Endothelial cell of umbilical vein (primary cell): ENCODE data around the gene TCF21. TPM values are rescaled to one million over a fixed set of nuclear protein-coding genes. Genes with fewer than 3 reads are reported as not detected.

ENCODE experiments used
- BruUV-seq: library from RNA; stranded (reverse); fragments of 400-500 nt; replicated peaks from 2 replicates; lab custom pipeline; 2021; lab: Mats Ljungman, UMichigan
- CTCF ChIA-PET: fragments of 300-600, 350-600 bp; sonication (Branson Sonifier 250); formaldehyde crosslinking; loops from one replicate; lab custom pipeline; 2021; ENCODE audit warnings: antibody characterized with exemption, inconsistent platforms; lab: Charles Lee
- POLR2A ChIA-PET: fragments of 300-600, 350-600 bp; sonication (Branson Sonifier 250); formaldehyde crosslinking; loops from one replicate; lab custom pipeline; 2021; ENCODE audit warnings: antibody characterized with exemption, inconsistent platforms; lab: Charles Lee
- DNase-seq: peaks from one replicate; pipeline ENCODE4 v3.0.0-alpha.2; 2011; ENCODE audit warnings: low read depth, low spot score
- FAIRE-seq: peaks from 2 replicates; lab custom pipeline; 2011; peaks lifted over from hg19 to GRCh38; lab: Jason Lieb, UNC
- H2AFZ ChIP-seq: 2 replicates; pipeline ENCODE4 v1.6.0; 2012; ENCODE audit warnings: low read depth, low read length, control low read depth, inconsistent platforms
- H3K27ac ChIP-seq: 2 replicates; pipeline ENCODE4 v1.5.1; 2011; ENCODE audit warnings: low read depth, mild to moderate bottlenecking, control low read depth, low read length, moderate library complexity; ENCODE audit not compliant: insufficient read depth
- H3K27me3 ChIP-seq, 2 experiments: 2 replicates each; pipeline versions ENCODE4 v1.6.0 to v1.6.1; 2011; ENCODE audit warnings: low read length in 2 of 2, mixed read lengths in 1 of 2; ENCODE audit not compliant: control insufficient read depth in 2 of 2, insufficient read depth in 2 of 2
- H3K36me3 ChIP-seq, 2 experiments: 2 replicates in 1 of 2; 3 replicates in 1 of 2; pipeline ENCODE4 v1.5.1; 2011; ENCODE audit warnings: low read length in 2 of 2, mild to moderate bottlenecking in 1 of 2, moderate library complexity in 1 of 2; ENCODE audit not compliant: control insufficient read depth in 2 of 2, insufficient read depth in 2 of 2; ENCODE audit errors: extremely low read depth in 1 of 2
- H3K4me1 ChIP-seq: 3 replicates; pipeline ENCODE4 v1.5.1; 2011; ENCODE audit warnings: mild to moderate bottlenecking, low read length; ENCODE audit not compliant: control insufficient read depth, insufficient read depth; ENCODE audit errors: extremely low read depth
- H3K4me2 ChIP-seq: 2 replicates; pipeline ENCODE4 v1.6.1; 2011; ENCODE audit warnings: low read length, control low read depth, mixed read lengths; ENCODE audit not compliant: insufficient read depth
- H3K4me3 ChIP-seq, 3 experiments: fragments of 200-600 bp in 1 of 3; sonication (generic), shearing (Covaris generic) in 1 of 3; replicated peaks in 1 of 3; 2 replicates each; pipeline ENCODE4 v1.5.1; 2011 to 2016; ENCODE audit warnings: control low read depth in 3 of 3, low read length in 3 of 3, mild to moderate bottlenecking in 2 of 3, inconsistent platforms in 1 of 3, low read depth in 1 of 3, moderate library complexity in 1 of 3; ENCODE audit not compliant: insufficient read depth in 1 of 3
- H3K79me2 ChIP-seq: 2 replicates; pipeline ENCODE4 v1.6.0; 2012; ENCODE audit warnings: low read length, inconsistent platforms; ENCODE audit not compliant: control insufficient read depth, insufficient read depth
- H3K9ac ChIP-seq: replicated peaks from 2 replicates; pipeline ENCODE3; 2011; ENCODE audit warnings: low read length, control low read depth; ENCODE audit not compliant: insufficient read depth; ENCODE audit errors: extremely low read depth
- H3K9me1 ChIP-seq: replicated peaks from 3 replicates; pipeline ENCODE4 v1.6.0; 2011; ENCODE audit warnings: mild to moderate bottlenecking, low read length; ENCODE audit not compliant: control insufficient read depth, insufficient read depth; ENCODE audit errors: extremely low read depth
- H3K9me3 ChIP-seq: replicated peaks from 2 replicates; pipeline ENCODE4 v1.5.1; 2012; ENCODE audit warnings: low read length, inconsistent platforms; ENCODE audit not compliant: control insufficient read depth, insufficient read depth
- H4K20me1 ChIP-seq: replicated peaks from 2 replicates; pipeline ENCODE3; 2011; ENCODE audit warnings: mild to moderate bottlenecking, low read length; ENCODE audit not compliant: control insufficient read depth, insufficient read depth; ENCODE audit errors: extremely low read depth
- CTCF ChIP-seq, 2 donors: IDR thresholded peaks; 1 replicate in 1 of 2; 2 replicates in 1 of 2; pipeline ENCODE4 v1.5.1; 2011; ENCODE audit warnings: low read length in 2 of 2, mild to moderate bottlenecking in 2 of 2, moderate library complexity in 2 of 2, control low read depth in 1 of 2, inconsistent platforms in 1 of 2, low read depth in 1 of 2; ENCODE audit not compliant: insufficient read depth in 1 of 2; ENCODE audit errors: extremely low read depth in 1 of 2
- EZH2 ChIP-seq: IDR thresholded peaks from 2 replicates; pipeline ENCODE4 v1.6.1; 2012; ENCODE audit warnings: borderline replicate concordance, low read depth, mild to moderate bottlenecking, moderate library complexity, low read length, inconsistent platforms; ENCODE audit not compliant: severe bottlenecking
- FOS ChIP-seq: IDR thresholded peaks from 2 replicates; pipeline ENCODE4 v1.6.1; 2011; ENCODE audit warnings: mild to moderate bottlenecking, low read length, moderate library complexity, borderline replicate concordance; ENCODE audit not compliant: insufficient read depth
- GATA2 ChIP-seq: IDR thresholded peaks from 2 replicates; pipeline ENCODE4 v1.7.0; 2011; ENCODE audit warnings: low read depth, mild to moderate bottlenecking, moderate library complexity, mixed read lengths, low read length; ENCODE audit not compliant: insufficient read length, insufficient read depth
- JUN ChIP-seq: IDR thresholded peaks from 2 replicates; pipeline ENCODE4 v1.6.1; 2011; ENCODE audit warnings: borderline replicate concordance, low read depth; ENCODE audit not compliant: insufficient read length, insufficient read depth
- MAX ChIP-seq: IDR thresholded peaks from 2 replicates; pipeline ENCODE4 v1.6.1; 2011; ENCODE audit not compliant: insufficient read depth, insufficient read length
- MYC ChIP-seq: IDR thresholded peaks from one replicate; pipeline ENCODE4 v1.6.1; 2011; ENCODE audit warnings: mild to moderate bottlenecking, low read depth, low read length
- POLR2A ChIP-seq: IDR thresholded peaks from 2 replicates; pipeline ENCODE4 v1.6.1; 2012; ENCODE audit warnings: low read depth, mild to moderate bottlenecking, control low read depth, low read length
- POLR2AphosphoS5 ChIP-seq: IDR thresholded peaks from 2 replicates; pipeline ENCODE4 v1.6.1; 2012; ENCODE audit warnings: low read depth, mild to moderate bottlenecking, control low read depth, low read length, moderate library complexity; ENCODE audit not compliant: insufficient read depth
- dilution Hi-C: fragments of 300-500 bp; cut with MboI; formaldehyde crosslinking; loops from one replicate; pipeline ENCODE4 v1.15.0; 2019; ENCODE audit warnings: low sequenced_read_pairs; ENCODE audit not compliant: extremely low pct_ligation_motif_present
- intact Hi-C: fragments of 100-400 bp; cut with micrococcal nuclease; formaldehyde crosslinking; loops from one replicate; pipeline ENCODE4 v1.10.0; 2022
- polyA plus RNA-seq, 4 experiments: library from polyadenylated mRNA; depleted of rRNA in 3 of 4; stranded (reverse) in 3 of 4; unstranded in 1 of 4; fragments of >200 nt; gene quantifications; 2 replicates each; pipeline versions ENCODE4 v1.2.1 to v1.2.3, GENCODE V29; 2011 to 2012; ENCODE audit warnings: missing spikeins in 1 of 4
- total RNA-seq: library from RNA; stranded (reverse); gene quantifications from 2 replicates; pipeline ENCODE4 v1.2.3, GENCODE V29; 2021

TCF21 gene
- total and polyA plus RNA-seq, 2 donors (not counting 3 experiments of a cell fraction or from before 2014, with no cell fraction given) = not detected

DNA sequence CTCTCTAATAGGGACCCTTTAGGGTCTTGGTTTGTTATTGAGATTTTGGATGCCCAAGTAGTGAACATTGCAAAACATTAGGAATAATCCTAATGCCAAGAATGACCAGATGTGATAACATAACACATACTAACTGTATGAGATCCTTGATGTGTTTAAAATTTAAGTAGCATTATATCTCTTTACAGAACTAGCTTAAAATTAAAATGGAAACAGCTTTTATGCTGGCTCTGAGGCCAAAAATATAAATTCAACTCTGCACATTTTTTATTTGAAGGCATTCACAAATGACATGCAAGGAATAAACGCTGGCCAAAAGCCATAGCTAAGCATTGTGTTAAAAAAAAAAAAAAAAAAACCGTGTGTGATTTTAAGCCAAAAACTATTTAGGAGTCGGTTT, 47.7 kb upstream of the TCF21 start:
- Histone ChIP-seq H3K4me3 (no peak overlapping the region), H3K4me2 (no peak overlapping the region), H4K20me1 (no peaks in the 10 kb centered on the region), H3K9me3 (no peaks in the 10 kb centered on the region), H3K4me1 (peaks cover 2% of the 10 kb centered on the region), H3K36me3 (no peaks in the 10 kb centered on the region), H3K27me3 (peaks cover 0 to 8% of the 10 kb centered on the region in 2 experiments), H3K9me1 (no peaks in the 10 kb centered on the region), H3K9ac (no peak overlapping the region), H3K27ac (no peak overlapping the region), H2AFZ (no peak overlapping the region), H3K79me2 (no peaks in the 10 kb centered on the region)
- dilution Hi-C loops (no loop called here), intact Hi-C loops (no loop called here)
- no peak for DNase-seq
- no peak for TF ChIP-seq FOS
- TF ChIP-seq POLR2AphosphoS5 = no peak
- TF ChIP-seq MAX = no peak
- TF ChIP-seq JUN = no peak
- TF ChIP-seq EZH2 = no peak
- TF ChIP-seq POLR2A = no peak
- TF ChIP-seq CTCF (IDR thresholded peaks at IDR 0.05; ENCODE audit: extremely low read depth in 1 of 2, insufficient read depth in 1 of 2, low read depth in 1 of 2, low read length in 2 of 2) = no peak
- no peak for TF ChIP-seq GATA2
- TF ChIP-seq MYC = no peak
- ChIA-PET POLR2A (no interaction called here), CTCF (interaction anchor here (0.6 to 3.5 kb wide), 5 partner anchors 8 to 256 kb away, joined by 3 to 24 read pairs (median 8); no protein-coding TSS in a partner anchor)
- BruUV-seq = no TSS peak
- no peak for FAIRE-seq
